Measurements from ENCODE around the gene ZNF580. TPM values are rescaled to one million over a fixed set of nuclear protein-coding genes. Genes with fewer than 3 reads are reported as not detected.
A peak's percentile ranks its signal among the peaks of the same experiment; 100 is the strongest.

Gene ZNF580
- total and polyA plus RNA-seq, 2 of the 13 experiments (the other 11 are each of a cell fraction or from before 2014, with no cell fraction given): 4.4 to 6.0 TPM

GRCh38 chr19:55643003-55643886 lies 2.4 kb downstream of the ZNF580 start, which contains the start of gene ZNF581 (continued):
- TF ChIP-seq, protein P1, sequence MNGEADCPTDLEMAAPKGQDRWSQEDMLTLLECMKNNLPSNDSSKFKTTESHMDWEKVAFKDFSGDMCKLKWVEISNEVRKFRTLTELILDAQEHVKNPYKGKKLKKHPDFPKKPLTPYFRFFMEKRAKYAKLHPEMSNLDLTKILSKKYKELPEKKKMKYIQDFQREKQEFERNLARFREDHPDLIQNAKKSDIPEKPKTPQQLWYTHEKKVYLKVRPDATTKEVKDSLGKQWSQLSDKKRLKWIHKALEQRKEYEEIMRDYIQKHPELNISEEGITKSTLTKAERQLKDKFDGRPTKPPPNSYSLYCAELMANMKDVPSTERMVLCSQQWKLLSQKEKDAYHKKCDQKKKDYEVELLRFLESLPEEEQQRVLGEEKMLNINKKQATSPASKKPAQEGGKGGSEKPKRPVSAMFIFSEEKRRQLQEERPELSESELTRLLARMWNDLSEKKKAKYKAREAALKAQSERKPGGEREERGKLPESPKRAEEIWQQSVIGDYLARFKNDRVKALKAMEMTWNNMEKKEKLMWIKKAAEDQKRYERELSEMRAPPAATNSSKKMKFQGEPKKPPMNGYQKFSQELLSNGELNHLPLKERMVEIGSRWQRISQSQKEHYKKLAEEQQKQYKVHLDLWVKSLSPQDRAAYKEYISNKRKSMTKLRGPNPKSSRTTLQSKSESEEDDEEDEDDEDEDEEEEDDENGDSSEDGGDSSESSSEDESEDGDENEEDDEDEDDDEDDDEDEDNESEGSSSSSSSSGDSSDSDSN (CRISPR knock-in tag; IDR thresholded peaks at IDR 0.05): peak; percentile 77
- TF ChIP-seq, protein P2, sequence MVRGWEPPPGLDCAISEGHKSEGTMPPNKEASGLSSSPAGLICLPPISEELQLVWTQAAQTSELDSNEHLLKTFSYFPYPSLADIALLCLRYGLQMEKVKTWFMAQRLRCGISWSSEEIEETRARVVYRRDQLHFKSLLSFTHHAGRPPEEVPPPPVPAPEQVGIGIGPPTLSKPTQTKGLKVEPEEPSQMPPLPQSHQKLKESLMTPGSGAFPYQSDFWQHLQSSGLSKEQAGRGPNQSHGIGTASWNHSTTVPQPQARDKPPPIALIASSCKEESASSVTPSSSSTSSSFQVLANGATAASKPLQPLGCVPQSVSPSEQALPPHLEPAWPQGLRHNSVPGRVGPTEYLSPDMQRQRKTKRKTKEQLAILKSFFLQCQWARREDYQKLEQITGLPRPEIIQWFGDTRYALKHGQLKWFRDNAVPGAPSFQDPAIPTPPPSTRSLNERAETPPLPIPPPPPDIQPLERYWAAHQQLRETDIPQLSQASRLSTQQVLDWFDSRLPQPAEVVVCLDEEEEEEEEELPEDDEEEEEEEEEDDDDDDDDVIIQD (CRISPR knock-in tag; IDR thresholded peaks at IDR 0.05; ENCODE audit: low read depth): no peak; the same call in 1 of the 2 replicates
- TF ChIP-seq, protein P3, sequence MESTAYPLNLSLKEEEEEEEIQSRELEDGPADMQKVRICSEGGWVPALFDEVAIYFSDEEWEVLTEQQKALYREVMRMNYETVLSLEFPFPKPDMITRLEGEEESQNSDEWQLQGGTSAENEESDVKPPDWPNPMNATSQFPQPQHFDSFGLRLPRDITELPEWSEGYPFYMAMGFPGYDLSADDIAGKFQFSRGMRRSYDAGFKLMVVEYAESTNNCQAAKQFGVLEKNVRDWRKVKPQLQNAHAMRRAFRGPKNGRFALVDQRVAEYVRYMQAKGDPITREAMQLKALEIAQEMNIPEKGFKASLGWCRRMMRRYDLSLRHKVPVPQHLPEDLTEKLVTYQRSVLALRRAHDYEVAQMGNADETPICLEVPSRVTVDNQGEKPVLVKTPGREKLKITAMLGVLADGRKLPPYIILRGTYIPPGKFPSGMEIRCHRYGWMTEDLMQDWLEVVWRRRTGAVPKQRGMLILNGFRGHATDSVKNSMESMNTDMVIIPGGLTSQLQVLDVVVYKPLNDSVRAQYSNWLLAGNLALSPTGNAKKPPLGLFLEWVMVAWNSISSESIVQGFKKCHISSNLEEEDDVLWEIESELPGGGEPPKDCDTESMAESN (CRISPR knock-in tag; conservative IDR thresholded peaks at IDR 0.05): peak; percentile 31; the same call in 1 of the 2 replicates
- TF ChIP-seq USF2 (IDR thresholded peaks at IDR 0.05; ENCODE audit: low read depth, low read length) (no peak), USF2 (CRISPR knock-in tag; IDR thresholded peaks at IDR 0.05; ENCODE audit: borderline replicate concordance) (no peak), HOXA3 (CRISPR knock-in tag; IDR thresholded peaks at IDR 0.05) (peak; percentile 77), ZC3H13 (CRISPR knock-in tag; IDR thresholded peaks at IDR 0.05) (peak; percentile 70; the same call in 1 of the 2 replicates), XRCC5 (optimal IDR thresholded peaks at IDR 0.05; ENCODE audit: low read length) (peak; percentile 84), FOSL1 (CRISPR knock-in tag; IDR thresholded peaks at IDR 0.05; ENCODE audit: borderline replicate concordance) (no peak), SYNCRIP (IDR thresholded peaks at IDR 0.05; ENCODE audit: insufficient read depth, low read depth, low read length) (no peak), RBAK (CRISPR knock-in tag; IDR thresholded peaks at IDR 0.05) (no peak), YEATS2 (CRISPR knock-in tag; IDR thresholded peaks at IDR 0.05; ENCODE audit: borderline replicate concordance) (peak; percentile 86), ZHX1 (CRISPR knock-in tag; IDR thresholded peaks at IDR 0.05; ENCODE audit: low read depth) (no peak; the same call in 1 of the 2 replicates), ISL2 (CRISPR knock-in tag; IDR thresholded peaks at IDR 0.05) (peak; percentile 62)
- TF ChIP-seq, protein P4, sequence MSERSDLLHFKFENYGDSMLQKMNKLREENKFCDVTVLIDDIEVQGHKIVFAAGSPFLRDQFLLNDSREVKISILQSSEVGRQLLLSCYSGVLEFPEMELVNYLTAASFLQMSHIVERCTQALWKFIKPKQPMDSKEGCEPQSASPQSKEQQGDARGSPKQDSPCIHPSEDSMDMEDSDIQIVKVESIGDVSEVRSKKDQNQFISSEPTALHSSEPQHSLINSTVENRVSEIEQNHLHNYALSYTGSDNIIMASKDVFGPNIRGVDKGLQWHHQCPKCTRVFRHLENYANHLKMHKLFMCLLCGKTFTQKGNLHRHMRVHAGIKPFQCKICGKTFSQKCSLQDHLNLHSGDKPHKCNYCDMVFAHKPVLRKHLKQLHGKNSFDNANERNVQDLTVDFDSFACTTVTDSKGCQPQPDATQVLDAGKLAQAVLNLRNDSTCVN (CRISPR knock-in tag; IDR thresholded peaks at IDR 0.05; ENCODE audit: borderline replicate concordance): no peak
